ENCODE results near the gene GATAD2A. TPM values are rescaled to one million over a fixed set of nuclear protein-coding genes. Genes with fewer than 3 reads are reported as not detected.

GATAD2A gene
- total and polyA plus RNA-seq, 9 of the 15 experiments (the other 6 are each of a cell fraction or from before 2014, with no cell fraction given), result 2.4 to 226 (median 44.2) TPM

DNA sequence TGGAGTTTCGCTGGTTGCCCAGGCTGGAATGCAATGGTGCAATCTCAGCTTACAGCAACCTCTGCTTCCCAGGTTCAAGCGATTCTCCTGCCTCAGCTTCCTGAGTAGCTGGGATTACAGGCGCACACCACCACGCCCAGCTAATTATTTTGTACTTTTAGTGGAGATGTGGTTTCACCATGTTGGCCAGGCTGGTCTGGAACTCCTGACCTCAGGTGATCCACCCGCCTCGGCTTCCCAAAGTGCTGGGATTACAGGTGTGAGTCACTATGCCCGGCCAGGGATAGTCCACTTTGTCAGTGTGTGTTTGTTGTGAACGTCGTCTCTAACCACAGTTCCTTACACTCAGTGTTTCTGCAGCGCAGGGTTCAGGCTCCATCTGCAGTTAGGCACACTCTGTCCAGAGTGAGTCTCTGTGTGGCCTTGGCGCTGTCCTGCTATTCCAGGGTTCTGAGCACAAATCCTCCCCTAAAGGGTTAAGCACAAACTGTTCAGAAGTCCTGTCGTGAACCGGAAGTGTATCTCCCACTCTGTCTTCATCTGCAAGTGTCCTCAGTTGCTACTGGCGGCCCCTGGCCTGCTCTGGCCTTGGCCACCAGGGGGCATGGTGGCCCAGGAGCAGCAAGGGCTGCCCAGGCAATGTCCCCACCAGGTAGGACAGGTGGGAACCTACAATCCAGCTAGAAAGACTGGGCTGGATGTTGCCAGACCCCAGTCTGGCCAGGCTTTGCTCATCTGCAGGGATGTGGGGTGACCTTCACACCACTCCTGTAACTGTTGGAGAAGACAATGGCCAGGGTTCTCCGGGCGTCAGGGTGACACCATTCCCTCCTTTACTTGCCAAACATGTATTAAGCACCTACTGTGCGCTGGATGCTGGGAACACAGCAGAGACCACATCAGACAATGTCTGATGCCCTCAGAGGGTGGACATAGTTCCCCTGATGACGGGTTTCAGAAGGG lies 38.8 kb upstream of the GATAD2A start (continued):
- TF ChIP-seq, protein P1, sequence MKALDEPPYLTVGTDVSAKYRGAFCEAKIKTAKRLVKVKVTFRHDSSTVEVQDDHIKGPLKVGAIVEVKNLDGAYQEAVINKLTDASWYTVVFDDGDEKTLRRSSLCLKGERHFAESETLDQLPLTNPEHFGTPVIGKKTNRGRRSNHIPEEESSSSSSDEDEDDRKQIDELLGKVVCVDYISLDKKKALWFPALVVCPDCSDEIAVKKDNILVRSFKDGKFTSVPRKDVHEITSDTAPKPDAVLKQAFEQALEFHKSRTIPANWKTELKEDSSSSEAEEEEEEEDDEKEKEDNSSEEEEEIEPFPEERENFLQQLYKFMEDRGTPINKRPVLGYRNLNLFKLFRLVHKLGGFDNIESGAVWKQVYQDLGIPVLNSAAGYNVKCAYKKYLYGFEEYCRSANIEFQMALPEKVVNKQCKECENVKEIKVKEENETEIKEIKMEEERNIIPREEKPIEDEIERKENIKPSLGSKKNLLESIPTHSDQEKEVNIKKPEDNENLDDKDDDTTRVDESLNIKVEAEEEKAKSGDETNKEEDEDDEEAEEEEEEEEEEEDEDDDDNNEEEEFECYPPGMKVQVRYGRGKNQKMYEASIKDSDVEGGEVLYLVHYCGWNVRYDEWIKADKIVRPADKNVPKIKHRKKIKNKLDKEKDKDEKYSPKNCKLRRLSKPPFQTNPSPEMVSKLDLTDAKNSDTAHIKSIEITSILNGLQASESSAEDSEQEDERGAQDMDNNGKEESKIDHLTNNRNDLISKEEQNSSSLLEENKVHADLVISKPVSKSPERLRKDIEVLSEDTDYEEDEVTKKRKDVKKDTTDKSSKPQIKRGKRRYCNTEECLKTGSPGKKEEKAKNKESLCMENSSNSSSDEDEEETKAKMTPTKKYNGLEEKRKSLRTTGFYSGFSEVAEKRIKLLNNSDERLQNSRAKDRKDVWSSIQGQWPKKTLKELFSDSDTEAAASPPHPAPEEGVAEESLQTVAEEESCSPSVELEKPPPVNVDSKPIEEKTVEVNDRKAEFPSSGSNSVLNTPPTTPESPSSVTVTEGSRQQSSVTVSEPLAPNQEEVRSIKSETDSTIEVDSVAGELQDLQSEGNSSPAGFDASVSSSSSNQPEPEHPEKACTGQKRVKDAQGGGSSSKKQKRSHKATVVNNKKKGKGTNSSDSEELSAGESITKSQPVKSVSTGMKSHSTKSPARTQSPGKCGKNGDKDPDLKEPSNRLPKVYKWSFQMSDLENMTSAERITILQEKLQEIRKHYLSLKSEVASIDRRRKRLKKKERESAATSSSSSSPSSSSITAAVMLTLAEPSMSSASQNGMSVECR (CRISPR knock-in tag; IDR thresholded peaks at IDR 0.05), result peak; percentile 47
- TF ChIP-seq, protein P2, sequence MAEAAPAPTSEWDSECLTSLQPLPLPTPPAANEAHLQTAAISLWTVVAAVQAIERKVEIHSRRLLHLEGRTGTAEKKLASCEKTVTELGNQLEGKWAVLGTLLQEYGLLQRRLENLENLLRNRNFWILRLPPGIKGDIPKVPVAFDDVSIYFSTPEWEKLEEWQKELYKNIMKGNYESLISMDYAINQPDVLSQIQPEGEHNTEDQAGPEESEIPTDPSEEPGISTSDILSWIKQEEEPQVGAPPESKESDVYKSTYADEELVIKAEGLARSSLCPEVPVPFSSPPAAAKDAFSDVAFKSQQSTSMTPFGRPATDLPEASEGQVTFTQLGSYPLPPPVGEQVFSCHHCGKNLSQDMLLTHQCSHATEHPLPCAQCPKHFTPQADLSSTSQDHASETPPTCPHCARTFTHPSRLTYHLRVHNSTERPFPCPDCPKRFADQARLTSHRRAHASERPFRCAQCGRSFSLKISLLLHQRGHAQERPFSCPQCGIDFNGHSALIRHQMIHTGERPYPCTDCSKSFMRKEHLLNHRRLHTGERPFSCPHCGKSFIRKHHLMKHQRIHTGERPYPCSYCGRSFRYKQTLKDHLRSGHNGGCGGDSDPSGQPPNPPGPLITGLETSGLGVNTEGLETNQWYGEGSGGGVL (CRISPR knock-in tag; IDR thresholded peaks at IDR 0.05), result no peak
- TF ChIP-seq GATAD2A (IDR thresholded peaks at IDR 0.05) (no peak), TBL1XR1 (IDR thresholded peaks at IDR 0.05; ENCODE audit: low read length in 2 of 2) (no peak), MEF2D (tag; conservative IDR thresholded peaks at IDR 0.05; ENCODE audit: low read depth) (0 out of 2 replicates have a peak, but pooled peaks have one; percentile 32), ZNF76 (CRISPR knock-in tag; IDR thresholded peaks at IDR 0.05; ENCODE audit: borderline replicate concordance) (no peak), HDAC8 (tag; IDR thresholded peaks at IDR 0.05) (0 out of 2 replicates have a peak, but pooled peaks have one; percentile 67), MIER1 (IDR thresholded peaks at IDR 0.05; ENCODE audit: low read depth) (no peak)
- TF ChIP-seq, protein P3, sequence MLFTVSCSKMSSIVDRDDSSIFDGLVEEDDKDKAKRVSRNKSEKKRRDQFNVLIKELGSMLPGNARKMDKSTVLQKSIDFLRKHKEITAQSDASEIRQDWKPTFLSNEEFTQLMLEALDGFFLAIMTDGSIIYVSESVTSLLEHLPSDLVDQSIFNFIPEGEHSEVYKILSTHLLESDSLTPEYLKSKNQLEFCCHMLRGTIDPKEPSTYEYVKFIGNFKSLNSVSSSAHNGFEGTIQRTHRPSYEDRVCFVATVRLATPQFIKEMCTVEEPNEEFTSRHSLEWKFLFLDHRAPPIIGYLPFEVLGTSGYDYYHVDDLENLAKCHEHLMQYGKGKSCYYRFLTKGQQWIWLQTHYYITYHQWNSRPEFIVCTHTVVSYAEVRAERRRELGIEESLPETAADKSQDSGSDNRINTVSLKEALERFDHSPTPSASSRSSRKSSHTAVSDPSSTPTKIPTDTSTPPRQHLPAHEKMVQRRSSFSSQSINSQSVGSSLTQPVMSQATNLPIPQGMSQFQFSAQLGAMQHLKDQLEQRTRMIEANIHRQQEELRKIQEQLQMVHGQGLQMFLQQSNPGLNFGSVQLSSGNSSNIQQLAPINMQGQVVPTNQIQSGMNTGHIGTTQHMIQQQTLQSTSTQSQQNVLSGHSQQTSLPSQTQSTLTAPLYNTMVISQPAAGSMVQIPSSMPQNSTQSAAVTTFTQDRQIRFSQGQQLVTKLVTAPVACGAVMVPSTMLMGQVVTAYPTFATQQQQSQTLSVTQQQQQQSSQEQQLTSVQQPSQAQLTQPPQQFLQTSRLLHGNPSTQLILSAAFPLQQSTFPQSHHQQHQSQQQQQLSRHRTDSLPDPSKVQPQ (CRISPR knock-in tag; IDR thresholded peaks at IDR 0.05; ENCODE audit: borderline replicate concordance), result no peak
- TF ChIP-seq, protein P4, sequence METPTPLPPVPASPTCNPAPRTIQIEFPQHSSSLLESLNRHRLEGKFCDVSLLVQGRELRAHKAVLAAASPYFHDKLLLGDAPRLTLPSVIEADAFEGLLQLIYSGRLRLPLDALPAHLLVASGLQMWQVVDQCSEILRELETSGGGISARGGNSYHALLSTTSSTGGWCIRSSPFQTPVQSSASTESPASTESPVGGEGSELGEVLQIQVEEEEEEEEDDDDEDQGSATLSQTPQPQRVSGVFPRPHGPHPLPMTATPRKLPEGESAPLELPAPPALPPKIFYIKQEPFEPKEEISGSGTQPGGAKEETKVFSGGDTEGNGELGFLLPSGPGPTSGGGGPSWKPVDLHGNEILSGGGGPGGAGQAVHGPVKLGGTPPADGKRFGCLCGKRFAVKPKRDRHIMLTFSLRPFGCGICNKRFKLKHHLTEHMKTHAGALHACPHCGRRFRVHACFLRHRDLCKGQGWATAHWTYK (CRISPR knock-in tag; IDR thresholded peaks at IDR 0.05), result peak; percentile 71; the same call in 1 of the 2 replicates
- TF ChIP-seq, protein P5, sequence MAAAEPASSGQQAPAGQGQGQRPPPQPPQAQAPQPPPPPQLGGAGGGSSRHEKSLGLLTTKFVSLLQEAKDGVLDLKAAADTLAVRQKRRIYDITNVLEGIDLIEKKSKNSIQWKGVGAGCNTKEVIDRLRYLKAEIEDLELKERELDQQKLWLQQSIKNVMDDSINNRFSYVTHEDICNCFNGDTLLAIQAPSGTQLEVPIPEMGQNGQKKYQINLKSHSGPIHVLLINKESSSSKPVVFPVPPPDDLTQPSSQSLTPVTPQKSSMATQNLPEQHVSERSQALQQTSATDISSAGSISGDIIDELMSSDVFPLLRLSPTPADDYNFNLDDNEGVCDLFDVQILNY (CRISPR knock-in tag; IDR thresholded peaks at IDR 0.05), result no peak
